H1 (cell line): ENCODE measurements around the gene OCIAD1. TPM values are rescaled to one million over a fixed set of nuclear protein-coding genes. Genes with fewer than 3 reads are reported as not detected.

Experiments
- CTCF ChIA-PET: fragments of 300-600 bp; sonication (Branson Sonifier 250); formaldehyde crosslinking; loops from one replicate; lab custom pipeline; 2021; ENCODE audit not compliant: partially characterized antibody; lab: Charles Lee
- POLR2A ChIA-PET: fragments of 300-600 bp; sonication (Branson Sonifier 250); formaldehyde crosslinking; loops from one replicate; lab custom pipeline; 2021; ENCODE audit warnings: inconsistent platforms; ENCODE audit not compliant: partially characterized antibody; lab: Charles Lee
- DNase-seq, 2 experiments: peaks; one replicate each; pipeline versions ENCODE4 v3.0.0 to v3.0.0-alpha.2; 2010 to 2022; ENCODE audit warnings: low spot score in 2 of 2, low read depth in 1 of 2, mixed read lengths in 1 of 2
- FAIRE-seq: peaks from 2 replicates; lab custom pipeline; 2011; peaks lifted over from hg19 to GRCh38; lab: Jason Lieb, UNC
- H2AFZ ChIP-seq: 2 replicates; pipeline ENCODE4 v1.8.1; 2012; ENCODE audit warnings: low read length, inconsistent platforms
- H2AK5ac ChIP-seq: 2 replicates; pipeline ENCODE4 v1.6.1; 2013; ENCODE audit warnings: low read depth, low read length
- H2BK120ac ChIP-seq: replicated peaks from 2 replicates; pipeline ENCODE3; 2013; ENCODE audit warnings: low read depth, low read length, inconsistent platforms
- H2BK12ac ChIP-seq: 2 replicates; pipeline ENCODE4 v1.6.1; 2013; ENCODE audit warnings: low read depth, low read length
- H2BK15ac ChIP-seq: 2 replicates; pipeline ENCODE4 v1.6.1; 2013; ENCODE audit warnings: low read length
- H2BK20ac ChIP-seq: 2 replicates; pipeline ENCODE4 v1.6.1; 2013; ENCODE audit warnings: low read length
- H2BK5ac ChIP-seq: 2 replicates; pipeline ENCODE4 v1.6.1; 2013; ENCODE audit warnings: low read depth, low read length
- H3K14ac ChIP-seq: 2 replicates; pipeline ENCODE4 v1.6.1; 2013; ENCODE audit warnings: inconsistent platforms; ENCODE audit not compliant: insufficient read length
- H3K18ac ChIP-seq: 2 replicates; pipeline ENCODE4 v1.6.1; 2013; ENCODE audit warnings: low read length; ENCODE audit errors: extremely low read depth
- H3K23ac ChIP-seq: 2 replicates; pipeline ENCODE4 v1.6.1; 2013; ENCODE audit warnings: inconsistent platforms; ENCODE audit not compliant: insufficient read length
- H3K23me2 ChIP-seq: 2 replicates; pipeline ENCODE4 v1.6.1; 2013; ENCODE audit warnings: low read depth, low read length
- H3K27ac ChIP-seq: 2 replicates; pipeline ENCODE4 v1.6.1; 2011; ENCODE audit warnings: low read depth, low read length, inconsistent platforms
- H3K27me3 ChIP-seq, 4 experiments: replicated peaks in 1 of 4; 1 replicate in 1 of 4; 2 replicates in 3 of 4; pipeline versions ENCODE4 v1.6.1 to v1.8.1; 2011 to 2013; ENCODE audit warnings: low read length in 3 of 4, mild to moderate bottlenecking in 3 of 4, inconsistent platforms in 2 of 4, mixed read lengths in 2 of 4, moderate library complexity in 1 of 4; ENCODE audit not compliant: control insufficient read depth in 3 of 4, insufficient read depth in 3 of 4; ENCODE audit errors: extremely low read depth in 1 of 4
- H3K36me3 ChIP-seq, 4 experiments: 2 replicates each; pipeline versions ENCODE4 v1.6.1 to v1.8.1; 2011 to 2013; ENCODE audit warnings: mild to moderate bottlenecking in 4 of 4, low read length in 3 of 4, moderate library complexity in 2 of 4, control low read depth in 1 of 4, inconsistent platforms in 1 of 4; ENCODE audit not compliant: insufficient read depth in 4 of 4, control insufficient read depth in 2 of 4
- H3K4ac ChIP-seq: replicated peaks from 2 replicates; pipeline ENCODE3; 2013; ENCODE audit warnings: low read length, low read depth, mixed read lengths, inconsistent platforms; ENCODE audit not compliant: insufficient read length
- H3K4me1 ChIP-seq, 4 experiments: replicated peaks in 1 of 4; 1 replicate in 1 of 4; 2 replicates in 3 of 4; pipeline versions ENCODE4 v1.6.1 to v1.8.1; 2011 to 2013; ENCODE audit warnings: low read length in 3 of 4, inconsistent platforms in 2 of 4, mixed read lengths in 1 of 4; ENCODE audit not compliant: insufficient read depth in 4 of 4, control insufficient read depth in 3 of 4
- H3K4me2 ChIP-seq, 2 experiments: 2 replicates each; pipeline versions ENCODE4 v1.6.1 to v1.8.1; 2011 to 2013; ENCODE audit warnings: low read depth in 2 of 2, low read length in 2 of 2, control low read depth in 1 of 2, inconsistent platforms in 1 of 2, mild to moderate bottlenecking in 1 of 2; ENCODE audit not compliant: insufficient read depth in 1 of 2
- H3K4me3 ChIP-seq, 4 experiments: fragments of 200-600, 300-600 bp in 1 of 4; sonication (generic), shearing (Covaris generic), sonication (Bioruptor Twin) in 1 of 4; 2 replicates each; pipeline versions ENCODE4 v1.5.1 to v1.8.1; 2011 to 2016; ENCODE audit warnings: low read length in 4 of 4, low read depth in 3 of 4, control low read depth in 2 of 4, inconsistent platforms in 2 of 4, mild to moderate bottlenecking in 2 of 4, mixed read lengths in 1 of 4, moderate library complexity in 1 of 4; ENCODE audit not compliant: insufficient read depth in 2 of 4; ENCODE audit errors: extremely low read depth in 1 of 4
- H3K56ac ChIP-seq: replicated peaks from 2 replicates; pipeline ENCODE3; 2013; ENCODE audit warnings: low read depth, mild to moderate bottlenecking, mixed read lengths, low read length, inconsistent platforms; ENCODE audit not compliant: insufficient read length
- H3K79me1 ChIP-seq: 2 replicates; pipeline ENCODE4 v1.6.1; 2013; ENCODE audit warnings: low read depth, low read length, control low read depth
- H3K79me2 ChIP-seq, 2 experiments: 2 replicates each; pipeline versions ENCODE4 v1.6.1 to v1.8.1; 2012 to 2013; ENCODE audit warnings: low read length in 2 of 2, mild to moderate bottlenecking in 2 of 2, inconsistent platforms in 1 of 2; ENCODE audit not compliant: insufficient read depth in 2 of 2, control insufficient read depth in 1 of 2
- H3K9ac ChIP-seq, 4 experiments: replicated peaks in 1 of 4; 1 replicate in 1 of 4; 2 replicates in 3 of 4; pipeline versions ENCODE4 v1.6.1 to v1.8.1; 2011 to 2013; ENCODE audit warnings: low read depth in 3 of 4, low read length in 3 of 4, control low read depth in 2 of 4, mild to moderate bottlenecking in 2 of 4, moderate library complexity in 2 of 4, inconsistent platforms in 1 of 4; ENCODE audit errors: extremely low read depth in 1 of 4
- H3K9me3 ChIP-seq, 2 experiments: 2 replicates each; pipeline versions ENCODE4 v1.6.1 to v1.8.1; 2012 to 2013; ENCODE audit warnings: mild to moderate bottlenecking in 2 of 2, moderate library complexity in 2 of 2, control low read depth in 1 of 2, inconsistent platforms in 1 of 2, low read depth in 1 of 2, low read length in 1 of 2, mixed read lengths in 1 of 2; ENCODE audit not compliant: insufficient read depth in 2 of 2
- H4K20me1 ChIP-seq, 2 experiments: replicated peaks in 1 of 2; 2 replicates each; pipeline versions ENCODE3 to v1.8.1; 2011 to 2013; ENCODE audit warnings: inconsistent platforms in 2 of 2, low read length in 2 of 2, mild to moderate bottlenecking in 1 of 2; ENCODE audit not compliant: insufficient read depth in 2 of 2, control insufficient read depth in 1 of 2
- H4K5ac ChIP-seq: 2 replicates; pipeline ENCODE4 v1.6.1; 2013; ENCODE audit warnings: low read length, low read depth, mixed read lengths, inconsistent platforms; ENCODE audit not compliant: insufficient read length
- H4K8ac ChIP-seq: 2 replicates; pipeline ENCODE4 v1.8.0; 2013; ENCODE audit warnings: mild to moderate bottlenecking, moderate library complexity, low read length, inconsistent platforms; ENCODE audit not compliant: insufficient read depth; ENCODE audit errors: extremely low read depth
- H4K91ac ChIP-seq: replicated peaks from 2 replicates; pipeline ENCODE3; 2013; ENCODE audit warnings: low read length, mixed read lengths, inconsistent platforms; ENCODE audit not compliant: insufficient read length
- ASH2L ChIP-seq: fragments of 200-600, 300-600 bp; sonication (generic); IDR thresholded peaks from one replicate; pipeline ENCODE4 v1.7.1; 2017; ENCODE audit warnings: low read length
- BCL11A ChIP-seq, 2 experiments: IDR thresholded peaks; one replicate each; pipeline ENCODE4 v1.6.1; 2011; ENCODE audit warnings: low read depth in 2 of 2, low read length in 2 of 2, mild to moderate bottlenecking in 2 of 2
- CBX5 ChIP-seq: fragments of 300-800, 300-1000 bp; sonication (generic); IDR thresholded peaks from 2 replicates; pipeline ENCODE4 v1.7.1; 2016; ENCODE audit warnings: antibody characterized with exemption, low read length, low read depth
- CBX8 ChIP-seq: fragments of 300-800, 300-1000 bp; sonication (generic); IDR thresholded peaks from 2 replicates; pipeline ENCODE4 v1.7.1; 2016; ENCODE audit warnings: low read depth, low read length, borderline replicate concordance
- CHD2 ChIP-seq: IDR thresholded peaks from 2 replicates; pipeline ENCODE4 v1.6.1; 2012; ENCODE audit warnings: low read length, improper control_type of control experiment
- JUN ChIP-seq: IDR thresholded peaks from 2 replicates; pipeline ENCODE4 v1.6.1; 2011; ENCODE audit warnings: low read depth, mild to moderate bottlenecking, improper control_type of control experiment, low read length
- JUND ChIP-seq: IDR thresholded peaks from 2 replicates; pipeline ENCODE4 v1.6.1; 2011; ENCODE audit warnings: mild to moderate bottlenecking, improper control_type of control experiment, low read length
- KDM4A ChIP-seq: IDR thresholded peaks from one replicate; pipeline ENCODE4 v1.7.1; 2012; ENCODE audit warnings: low read depth, mild to moderate bottlenecking, moderate library complexity, low read length, inconsistent platforms; ENCODE audit not compliant: severe bottlenecking
- POLR2A ChIP-seq, 2 experiments: IDR thresholded peaks; 1 replicate in 1 of 2; 2 replicates in 1 of 2; pipeline ENCODE4 v1.6.1; 2011; ENCODE audit warnings: low read depth in 2 of 2, low read length in 2 of 2, mild to moderate bottlenecking in 2 of 2; ENCODE audit errors: control extremely low read depth in 1 of 2
- RXRA ChIP-seq: IDR thresholded peaks from 2 replicates; pipeline ENCODE4 v1.6.1; 2011; ENCODE audit warnings: low read depth, mild to moderate bottlenecking, low read length, moderate library complexity; ENCODE audit not compliant: insufficient read depth
- SIN3A ChIP-seq, 2 experiments: IDR thresholded peaks in 1 of 2; conservative IDR thresholded peaks in 1 of 2; 2 replicates each; pipeline ENCODE4 v1.6.1; 2011 to 2012; ENCODE audit warnings: low read length in 2 of 2, improper control_type of control experiment in 1 of 2, low read depth in 1 of 2, mild to moderate bottlenecking in 1 of 2
- SP1 ChIP-seq: IDR thresholded peaks from 2 replicates; pipeline ENCODE4 v1.6.1; 2011; ENCODE audit warnings: low read depth, low read length
- SP4 ChIP-seq: IDR thresholded peaks from 2 replicates; pipeline ENCODE4 v1.6.1; 2012; ENCODE audit warnings: low read length, inconsistent platforms
- USF2 ChIP-seq: IDR thresholded peaks from 2 replicates; pipeline ENCODE4 v1.6.1; 2011; ENCODE audit warnings: low read length, improper control_type of control experiment
- WGBS, 2 experiments: shearing (Covaris generic) in 1 of 2; methylation state at CpG; one replicate each; pipeline versions ENCODE4 v1.1.6 to v1.1.7; 2013 to 2015; ENCODE audit warnings: low lambda C conversion rate in 2 of 2, mixed read lengths in 2 of 2, inconsistent platforms in 1 of 2, low coverage in 1 of 2, missing lambda C conversion rate in 1 of 2; ENCODE audit not compliant: insufficient replicate concordance in 2 of 2, insufficient coverage in 1 of 2, insufficient read length in 1 of 2; ENCODE audit errors: extremely low coverage in 1 of 2, missing lambda C conversion rate in 1 of 2; 5-methylcytosine and 5-hydroxymethylcytosine counted together
- polyA plus RNA-seq, 7 experiments: library from polyadenylated mRNA; depleted of rRNA in 3 of 7; stranded (reverse) in 5 of 7; unstranded in 2 of 7; fragments of >200 nt in 5 of 7; fragments of 200-250 nt in 2 of 7; gene quantifications; 1 replicate in 5 of 7; 2 replicates in 1 of 7; 4 replicates in 1 of 7; pipeline versions ENCODE4 v1.2.1 to v1.2.3, GENCODE V29; 2011 to 2013; ENCODE audit warnings: missing spikeins in 2 of 7, mixed read lengths in 2 of 7
- total RNA-seq: library from RNA; stranded (reverse); fragmentation: NEBNext Ultra II Directional; extraction: Animal tissue kit (Norgen Biotek cat#: 25700); gene quantifications from 2 replicates; pipeline ENCODE4 v1.2.1, GENCODE V29; 2021

OCIAD1 gene
- total and polyA plus RNA-seq, 2 of the 8 experiments (the other 6 are each of a cell fraction or from before 2014, with no cell fraction given) = 79.9 to 163 TPM

GRCh38 chr4:48904101-48904500 lies 73.2 kb downstream of the OCIAD1 start:
- H3K56ac ChIP-seq = no peak overlapping the region
- TF ChIP-seq RXRA (no peak), USF2 (no peak), CHD2 (no peak), JUN (no peak), BCL11A (IDR thresholded peaks at IDR 0.05; ENCODE audit: low read depth in 2 of 2, low read length in 2 of 2) (no peak), POLR2A (IDR thresholded peaks at IDR 0.05; ENCODE audit: control extremely low read depth in 1 of 2, low read depth in 2 of 2, low read length in 2 of 2) (no peak), ASH2L (no peak), JUND (no peak), CBX5 (no peak), SIN3A (conservative IDR thresholded peaks at IDR 0.05 in 1 of 2, IDR thresholded peaks at IDR 0.05 in 1 of 2; ENCODE audit: low read depth in 1 of 2, low read length in 2 of 2) (no peak), SP1 (no peak), SP4 (no peak), CBX8 (no peak), KDM4A (no peak)

More at GRCh38 chr4:48904101-48904500, 73.2 kb downstream of the OCIAD1 start:
- H4K20me1 ChIP-seq = peaks cover 0 to 4% of the 10 kb centered on the region in 2 experiments
- no peak overlapping the region for H4K8ac ChIP-seq
- H4K5ac ChIP-seq = no peak overlapping the region
- H3K4me2 ChIP-seq = no peak overlapping the region
- no peak for FAIRE-seq
- POLR2A ChIA-PET = no interaction called here
- DNase-seq = no peak
- no peak overlapping the region for H2AFZ ChIP-seq
- H2AK5ac ChIP-seq = no peak overlapping the region
- H3K23ac ChIP-seq = no peak overlapping the region
- no peak overlapping the region for H3K4ac ChIP-seq
- H3K9me3 ChIP-seq = no peaks in the 10 kb centered on the region
- 90% methylated on average over 4 of the region's 4 CpGs; no CpG with 5 or more reads in 1 of the 2 experiments for WGBS, 2 experiments
- H2BK5ac ChIP-seq = no peak overlapping the region
- peaks cover 0 to 9% (median 4%) of the 10 kb centered on the region in 4 experiments; a peak in 6 of 7 replicates for H3K4me1 ChIP-seq
- H2BK15ac ChIP-seq = no peak overlapping the region
- no peak overlapping the region for H3K27ac ChIP-seq
- H3K27me3 ChIP-seq = no peaks in the 10 kb centered on the region
- H4K91ac ChIP-seq = no peak overlapping the region
- H3K36me3 ChIP-seq = peaks cover 6 to 23% (median 16%) of the 10 kb centered on the region in 4 experiments; a peak in 7 of 8 replicates
- no peak overlapping the region for H3K9ac ChIP-seq
- H3K79me2 ChIP-seq = no peaks in the 10 kb centered on the region; a peak in 1 of 4 replicates
- peaks cover 8% of the 10 kb centered on the region for H3K23me2 ChIP-seq
- no peak overlapping the region for H3K14ac ChIP-seq
- no peak overlapping the region for H2BK20ac ChIP-seq
- no peak overlapping the region for H3K18ac ChIP-seq
- no peak overlapping the region for H3K4me3 ChIP-seq
- H2BK12ac ChIP-seq = no peak overlapping the region
- H3K79me1 ChIP-seq = no peaks in the 10 kb centered on the region; the same call in 1 of the 2 replicates
- no peak overlapping the region for H2BK120ac ChIP-seq
- CTCF ChIA-PET = interaction anchor here (0.6 to 2.1 kb wide), 6 partner anchors 9 to 301 kb away, joined by 3 to 9 read pairs (median 3); no protein-coding TSS in a partner anchor
